C4-2B (cell line): ENCODE measurements around the gene CDK11A.
"Not testable (repeated sequence)": the region's sequence is repeated elsewhere in the genome, so short reads cannot be mapped to it uniquely, and the experiment has no call there.

Source experiments
- CTCF ChIP-seq: fragments of 450-650 bp; conservative IDR thresholded peaks from 2 replicates; pipeline ENCODE4 v1.5.1; 2017; ENCODE audit warnings: mild to moderate bottlenecking
- ZFX ChIP-seq: fragments of 450-650 bp; IDR thresholded peaks from 2 replicates; pipeline ENCODE4 v1.6.1; 2017

DNA sequence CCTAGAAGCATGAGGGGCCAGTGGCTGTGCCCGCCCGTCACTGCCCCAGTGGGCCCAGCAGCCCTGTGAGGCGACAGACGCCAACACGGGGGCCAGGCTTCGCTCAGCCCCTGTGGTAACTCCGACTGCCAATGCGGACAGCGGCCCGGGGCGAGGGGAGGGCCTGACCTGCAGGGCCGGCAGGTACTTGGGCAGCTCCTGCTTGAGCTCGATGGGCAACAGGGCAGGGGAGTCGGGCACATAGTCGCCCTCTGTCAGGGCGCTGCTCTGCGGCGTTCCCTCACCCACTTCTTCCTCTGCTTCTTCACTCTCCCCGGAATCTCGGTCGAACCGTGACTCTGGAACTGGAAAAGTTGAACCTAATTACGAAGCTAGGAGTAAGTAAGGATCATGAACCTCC is 16.9 kb downstream of the CDK11A start:
- not testable (repeated sequence) for TF ChIP-seq CTCF, ZFX
